Upper lobe of left lung (tissue), 6 donors: ENCODE results near the gene HNRNPU. TPM values are rescaled to one million over a fixed set of nuclear protein-coding genes. Genes with fewer than 3 reads are reported as not detected.

Experiments used
- ATAC-seq, 2 donors: fragments of 200-7000 bp; cut with Tn5 transposase; one replicate each; pipeline ENCODE4 v1.9.1; 2022; ENCODE audit warnings: mild to moderate bottlenecking in 2 of 2, moderate library complexity in 2 of 2; ENCODE audit not compliant: low FRiP score in 2 of 2
- DNase-seq, 2 donors: peaks; one replicate each; pipeline ENCODE4 v3.0.0-alpha.2; 2019 to 2020
- H3K27ac ChIP-seq, 4 donors: fragments of 200-600 bp; sonication (generic); one replicate each; pipeline ENCODE4 v1.5.1; 2016 to 2019
- H3K27me3 ChIP-seq, 4 donors: fragments of 200-600 bp; sonication (generic); one replicate each; pipeline ENCODE4 v1.5.1; 2017 to 2019
- H3K36me3 ChIP-seq, 4 donors: fragments of 200-600 bp; sonication (generic); one replicate each; pipeline ENCODE4 v1.5.1; 2016 to 2019
- H3K4me1 ChIP-seq, 4 donors: fragments of 200-600 bp; sonication (generic); one replicate each; pipeline ENCODE4 v1.5.1; 2018 to 2019
- H3K4me3 ChIP-seq, 4 donors: fragments of 200-600 bp; sonication (generic); one replicate each; pipeline ENCODE4 v1.5.1; 2017 to 2019; ENCODE audit warnings: mild to moderate bottlenecking in 2 of 4, moderate library complexity in 1 of 4
- H3K9me3 ChIP-seq, 4 donors: fragments of 200-600 bp; sonication (generic); one replicate each; pipeline ENCODE4 v1.5.1; 2018 to 2019
- EP300 ChIP-seq, 4 donors: sonication (generic); formaldehyde crosslinking; IDR thresholded peaks; one replicate each; pipeline ENCODE4 v1.5.1; 2017; ENCODE audit warnings: antibody characterized with exemption in 4 of 4, control low read depth in 2 of 4
- POLR2A ChIP-seq, 4 donors: fragments of 450-650 bp; IDR thresholded peaks; one replicate each; pipeline ENCODE4 v1.5.1; 2016 to 2017; ENCODE audit warnings: antibody characterized with exemption in 4 of 4, mild to moderate bottlenecking in 2 of 4
- POLR2AphosphoS5 ChIP-seq, 2 donors: sonication (generic); formaldehyde crosslinking; IDR thresholded peaks; one replicate each; pipeline ENCODE4 v1.5.1; 2017; ENCODE audit warnings: antibody characterized with exemption in 2 of 2
- WGBS, 2 donors: methylation state at CpG; one replicate each; pipeline ENCODE4 v1.1.5; 2017 to 2018; 5-methylcytosine and 5-hydroxymethylcytosine counted together
- total RNA-seq, 6 donors: library from RNA; depleted of rRNA in 4 of 6; stranded (reverse); fragments of >200 nt in 4 of 6; gene quantifications; one replicate each; pipeline versions ENCODE4 v1.1.0 to v1.2.1, GENCODE V29; 2016 to 2021
- TF ChIP-seq, protein P1 (sequence below), 6 experiments: fragments of 450-650 bp in 4 of 6; fragments of 200-600 bp in 2 of 6; sonication (generic) in 2 of 6; IDR thresholded peaks; one replicate each; pipeline ENCODE4 v1.5.1; 2016 to 2019; ENCODE audit warnings: antibody characterized with exemption in 6 of 6
- donor health status: DM: no; HTN: no; CAD: no; lungs with moderate emphysema.
- donor health status: DM: no; HTN: yes; CAD: no; lungs with severe emphysema.

The HNRNPU gene
- total RNA-seq, 6 donors from 2014 or later = 213 to 505 (median 304) TPM

DNA sequence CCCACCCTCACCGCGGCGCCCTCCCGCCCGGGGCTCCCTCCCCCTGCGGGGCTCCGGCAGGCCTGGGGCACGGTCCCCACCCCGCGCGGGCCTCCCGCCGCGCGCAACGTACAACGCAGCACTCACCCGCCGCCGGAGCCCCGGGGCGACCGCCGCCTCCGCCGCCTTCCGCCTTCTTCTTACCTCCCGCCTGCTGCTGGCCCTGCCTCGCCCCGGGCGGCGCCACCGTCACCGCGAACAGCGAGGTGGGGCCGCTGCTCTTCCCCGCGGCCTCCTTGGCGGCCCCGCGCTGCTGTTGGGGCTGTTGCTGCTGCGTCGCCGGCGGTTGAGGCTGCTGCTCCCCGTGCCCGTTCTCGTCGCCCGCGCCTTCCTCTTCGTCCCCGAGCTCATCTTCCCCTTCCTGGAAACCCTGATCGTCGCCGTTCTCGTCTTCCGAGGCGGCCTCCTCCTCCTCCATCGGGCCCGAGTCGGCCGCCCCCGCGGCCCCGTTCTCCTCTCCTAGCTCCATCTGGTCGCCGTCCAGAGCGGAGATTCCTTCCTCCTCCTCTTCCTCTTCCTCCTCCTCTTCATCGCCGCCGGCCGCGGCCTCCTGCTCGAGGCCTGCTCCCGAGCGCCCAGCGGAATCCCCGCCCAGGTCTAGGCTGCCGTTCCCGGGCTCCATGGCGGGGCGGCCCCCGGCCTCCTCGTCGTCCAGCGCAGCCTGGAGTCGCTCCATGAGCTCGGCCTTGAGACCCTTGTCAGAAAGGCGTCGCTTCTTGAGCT lies 671 bp downstream of the HNRNPU start:
- Histone ChIP-seq H3K27ac (peak overlapping the region; percentile 95 to 100 (median 100)), H3K4me1 (peaks cover 38 to 44% (median 40%) of the 10 kb centered on the region in 4 donors), H3K27me3 (no peaks in the 10 kb centered on the region), H3K9me3 (no peaks in the 10 kb centered on the region), H3K36me3 (peaks cover 14 to 34% (median 15%) of the 10 kb centered on the region in 4 donors), H3K4me3 (peak overlapping the region; percentile 71 to 97 (median 87))
- DNase-seq = peak; percentile 31 to 91
- WGBS, 2 donors = 0 to 1% methylated on average over 26 to 51 of the region's 92 CpGs
- TF ChIP-seq POLR2AphosphoS5 (IDR thresholded peaks at IDR 0.05) (no peak), POLR2A (IDR thresholded peaks at IDR 0.05) (no peak), EP300 (IDR thresholded peaks at IDR 0.05) (no peak)
- TF ChIP-seq, protein P1, sequence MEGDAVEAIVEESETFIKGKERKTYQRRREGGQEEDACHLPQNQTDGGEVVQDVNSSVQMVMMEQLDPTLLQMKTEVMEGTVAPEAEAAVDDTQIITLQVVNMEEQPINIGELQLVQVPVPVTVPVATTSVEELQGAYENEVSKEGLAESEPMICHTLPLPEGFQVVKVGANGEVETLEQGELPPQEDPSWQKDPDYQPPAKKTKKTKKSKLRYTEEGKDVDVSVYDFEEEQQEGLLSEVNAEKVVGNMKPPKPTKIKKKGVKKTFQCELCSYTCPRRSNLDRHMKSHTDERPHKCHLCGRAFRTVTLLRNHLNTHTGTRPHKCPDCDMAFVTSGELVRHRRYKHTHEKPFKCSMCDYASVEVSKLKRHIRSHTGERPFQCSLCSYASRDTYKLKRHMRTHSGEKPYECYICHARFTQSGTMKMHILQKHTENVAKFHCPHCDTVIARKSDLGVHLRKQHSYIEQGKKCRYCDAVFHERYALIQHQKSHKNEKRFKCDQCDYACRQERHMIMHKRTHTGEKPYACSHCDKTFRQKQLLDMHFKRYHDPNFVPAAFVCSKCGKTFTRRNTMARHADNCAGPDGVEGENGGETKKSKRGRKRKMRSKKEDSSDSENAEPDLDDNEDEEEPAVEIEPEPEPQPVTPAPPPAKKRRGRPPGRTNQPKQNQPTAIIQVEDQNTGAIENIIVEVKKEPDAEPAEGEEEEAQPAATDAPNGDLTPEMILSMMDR (IDR thresholded peaks at IDR 0.05) = no peak
- ATAC-seq = peak in 1 of 2 donors; percentile 32

DNA sequence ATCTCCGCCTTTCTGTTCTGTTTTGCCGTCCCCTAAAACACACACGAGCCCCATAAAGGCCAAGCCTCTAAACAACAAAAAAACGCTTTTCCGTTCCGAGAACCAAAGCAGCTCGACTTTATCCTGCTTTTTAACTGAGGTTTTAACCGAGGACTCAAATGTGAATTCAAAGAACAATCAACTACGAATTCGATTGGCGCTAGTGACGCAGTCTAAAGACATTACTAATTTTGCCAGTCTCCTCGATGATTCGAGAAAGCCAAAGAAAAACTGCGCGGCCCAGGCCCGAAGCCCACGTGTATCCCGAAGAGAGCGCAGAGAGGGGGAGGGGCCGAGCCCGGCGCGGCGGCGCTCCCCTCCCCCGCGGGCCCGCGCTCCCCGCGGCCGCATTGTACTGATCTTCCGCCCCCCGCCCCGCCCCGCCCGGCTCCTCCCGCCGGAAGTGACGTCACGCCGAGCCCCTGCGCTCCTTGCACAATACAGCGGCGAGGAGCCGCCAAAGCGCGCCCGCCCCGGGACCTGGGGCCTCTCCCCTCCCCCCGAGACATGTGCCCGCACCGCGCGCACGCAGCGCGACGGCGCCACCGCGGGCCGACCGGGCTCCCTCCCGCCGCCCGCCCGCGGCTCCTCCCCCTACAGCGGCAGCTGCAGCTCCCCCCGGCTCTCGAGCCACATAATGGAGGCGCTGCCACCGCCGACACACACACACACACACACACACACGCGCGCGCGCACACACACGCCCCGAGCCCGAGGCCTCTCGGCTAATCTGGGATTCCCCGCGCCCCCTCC lies 1.4 kb downstream of the HNRNPU start:
- H3K4me3 ChIP-seq = peak overlapping the region; percentile 71 to 97 (median 87)
- TF ChIP-seq EP300 (IDR thresholded peaks at IDR 0.05) (peak in 1 of 4 donors; percentile 1), POLR2AphosphoS5 (IDR thresholded peaks at IDR 0.05) (peak; percentile 63 to 64), POLR2A (IDR thresholded peaks at IDR 0.05) (peak in 3 of 4 donors; percentile 70 to 87 (median 75))
- TF ChIP-seq, protein P1 (IDR thresholded peaks at IDR 0.05) = no peak
- H3K36me3 ChIP-seq = peaks cover 21 to 42% (median 22%) of the 10 kb centered on the region in 4 donors
- ATAC-seq (peak; percentile 89), DNase-seq (peak; percentile 97 to 99)
- H3K27ac ChIP-seq = peak overlapping the region; percentile 95 to 100 (median 100)
- 0 to 1% methylated on average over 12 to 19 of the region's 87 CpGs for WGBS, 2 donors
- H3K4me1 ChIP-seq = peaks cover 41 to 48% (median 44%) of the 10 kb centered on the region in 4 donors
- H3K9me3 ChIP-seq = no peaks in the 10 kb centered on the region
- no peaks in the 10 kb centered on the region for H3K27me3 ChIP-seq

DNA sequence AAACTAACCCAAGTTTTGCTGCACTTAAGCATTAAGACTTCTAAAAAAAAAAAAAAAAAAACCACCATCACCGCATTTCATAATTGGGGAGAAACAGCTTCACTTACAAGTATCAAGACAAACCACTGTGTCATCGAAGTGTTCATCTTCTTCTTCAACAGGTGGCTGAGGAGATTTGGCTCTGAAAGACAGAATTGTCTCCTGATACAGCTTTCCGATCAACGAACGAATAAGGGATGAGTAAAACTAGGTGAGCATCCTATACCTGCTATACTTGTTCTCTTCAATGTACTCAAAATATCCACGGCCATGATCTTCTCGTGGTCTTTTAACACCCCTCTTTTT lies 2.0 kb downstream of the HNRNPU start:
- Histone ChIP-seq H3K36me3 (peaks cover 27 to 48% (median 28%) of the 10 kb centered on the region in 4 donors), H3K9me3 (no peaks in the 10 kb centered on the region), H3K27me3 (no peaks in the 10 kb centered on the region), H3K4me3 (peak overlapping the region; percentile 71 to 97 (median 87)), H3K4me1 (peaks cover 41 to 54% (median 46%) of the 10 kb centered on the region in 4 donors), H3K27ac (peak overlapping the region; percentile 95 to 100 (median 100))
- no peak for ATAC-seq
- WGBS, 2 donors = 1% methylated on average over 7 of the region's 7 CpGs
- DNase-seq = no peak
- TF ChIP-seq POLR2AphosphoS5 (IDR thresholded peaks at IDR 0.05) = no peak
- TF ChIP-seq POLR2A (IDR thresholded peaks at IDR 0.05) = no peak
- TF ChIP-seq, protein P1 (IDR thresholded peaks at IDR 0.05) = no peak
- TF ChIP-seq EP300 (IDR thresholded peaks at IDR 0.05) = no peak

DNA sequence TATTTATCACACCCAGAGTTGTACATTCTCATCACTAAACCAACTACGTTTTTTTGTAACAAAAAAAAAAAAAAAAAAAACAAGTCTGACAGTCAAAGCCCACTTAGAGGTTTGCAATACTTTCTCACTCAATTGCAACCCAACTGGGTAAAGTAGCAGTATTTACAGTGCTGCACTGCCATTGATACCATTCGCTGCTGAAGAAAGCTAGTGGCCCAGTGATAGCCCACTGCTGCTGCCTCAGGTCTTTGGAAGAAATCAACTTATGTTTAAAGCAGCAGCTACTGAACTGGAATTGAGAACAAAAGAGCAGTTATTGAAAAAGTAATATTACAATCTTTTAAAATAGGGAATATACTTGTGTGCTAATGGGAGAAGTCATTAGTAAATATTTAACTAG lies 2.7 kb downstream of the HNRNPU start:
- Histone ChIP-seq H3K4me1 (peaks cover 41 to 60% (median 49%) of the 10 kb centered on the region in 4 donors), H3K36me3 (peaks cover 34 to 54% (median 34%) of the 10 kb centered on the region in 4 donors), H3K4me3 (peak overlapping the region; percentile 71 to 97 (median 87)), H3K9me3 (no peaks in the 10 kb centered on the region), H3K27me3 (no peaks in the 10 kb centered on the region), H3K27ac (peak overlapping the region in 2 of 4 donors; percentile 99 to 100)
- WGBS, 2 donors = 4 to 10% methylated on average over 2 of the region's 2 CpGs
- ATAC-seq (no peak), DNase-seq (no peak)
- no peak for TF ChIP-seq POLR2A (IDR thresholded peaks at IDR 0.05)
- TF ChIP-seq, protein P1 (IDR thresholded peaks at IDR 0.05) = no peak
- no peak for TF ChIP-seq POLR2AphosphoS5 (IDR thresholded peaks at IDR 0.05)
- TF ChIP-seq EP300 (IDR thresholded peaks at IDR 0.05) = no peak
